ENCODE results near the gene GM2A. TPM values are rescaled to one million over a fixed set of nuclear protein-coding genes. Genes with fewer than 3 reads are reported as not detected.

The GM2A gene
- total and polyA plus RNA-seq, 2 of the 8 experiments (the other 6 are each of a cell fraction or from before 2014, with no cell fraction given), result 18.5 to 32.2 TPM

DNA sequence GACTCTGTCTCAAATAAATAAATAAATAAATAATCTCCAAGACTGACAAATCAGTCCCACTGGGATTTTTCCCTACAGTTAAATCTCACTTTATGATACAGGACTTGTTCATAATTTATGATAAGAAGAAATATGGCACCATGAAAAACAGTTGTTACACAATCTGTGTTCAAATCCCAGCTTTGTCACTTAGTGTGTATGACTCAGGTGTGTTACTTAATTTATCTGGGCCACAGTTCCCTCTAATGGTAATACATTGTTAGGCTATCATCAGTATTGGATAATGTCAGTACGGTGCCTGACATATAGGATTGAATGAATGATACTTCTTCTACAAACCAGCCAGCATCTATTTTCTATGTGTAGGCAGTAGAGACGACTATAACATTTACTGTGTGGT, 27.5 kb downstream of the GM2A start:
- Histone ChIP-seq H3K23ac (ENCODE audit: insufficient read length) (no peak overlapping the region), H3K27me3 (replicated peaks in 1 of 4; ENCODE audit: control insufficient read depth in 3 of 4, extremely low read depth in 1 of 4, insufficient read depth in 3 of 4, low read length in 3 of 4) (no peaks in the 10 kb centered on the region), H2BK20ac (ENCODE audit: low read length) (no peak overlapping the region), H3K18ac (ENCODE audit: extremely low read depth, low read length) (no peak overlapping the region), H2AFZ (ENCODE audit: low read length) (no peak overlapping the region), H2BK120ac (replicated peaks; ENCODE audit: low read depth, low read length) (no peak overlapping the region), H4K8ac (ENCODE audit: extremely low read depth, insufficient read depth, low read length) (no peak overlapping the region), H3K4me3 (ENCODE audit: extremely low read depth in 1 of 4, insufficient read depth in 2 of 4, low read depth in 3 of 4, low read length in 4 of 4) (no peak overlapping the region), H4K5ac (ENCODE audit: insufficient read length, low read depth, low read length) (no peak overlapping the region), H4K91ac (replicated peaks; ENCODE audit: insufficient read length, low read length) (no peak overlapping the region), H3K79me2 (ENCODE audit: control insufficient read depth in 1 of 2, insufficient read depth in 2 of 2, low read length in 2 of 2) (no peaks in the 10 kb centered on the region), H2BK5ac (ENCODE audit: low read depth, low read length) (no peak overlapping the region), H3K23me2 (ENCODE audit: low read depth, low read length) (no peaks in the 10 kb centered on the region), H3K14ac (ENCODE audit: insufficient read length) (no peak overlapping the region), H3K36me3 (ENCODE audit: control insufficient read depth in 2 of 4, insufficient read depth in 4 of 4, low read length in 3 of 4) (no peaks in the 10 kb centered on the region), H3K4me1 (replicated peaks in 1 of 4; ENCODE audit: control insufficient read depth in 3 of 4, insufficient read depth in 4 of 4, low read length in 3 of 4) (no peaks in the 10 kb centered on the region), H2BK12ac (ENCODE audit: low read depth, low read length) (no peak overlapping the region), H4K20me1 (replicated peaks in 1 of 2; ENCODE audit: control insufficient read depth in 1 of 2, insufficient read depth in 2 of 2, low read length in 2 of 2) (no peaks in the 10 kb centered on the region), H3K4ac (replicated peaks; ENCODE audit: insufficient read length, low read depth, low read length) (no peak overlapping the region), H3K9me3 (ENCODE audit: insufficient read depth in 2 of 2, low read depth in 1 of 2, low read length in 1 of 2) (no peaks in the 10 kb centered on the region), H3K79me1 (ENCODE audit: low read depth, low read length) (no peaks in the 10 kb centered on the region), H2BK15ac (ENCODE audit: low read length) (no peak overlapping the region), H3K56ac (replicated peaks; ENCODE audit: insufficient read length, low read depth, low read length) (no peak overlapping the region), H3K9ac (replicated peaks in 1 of 4; ENCODE audit: extremely low read depth in 1 of 4, low read depth in 3 of 4, low read length in 3 of 4) (no peak overlapping the region), H2AK5ac (ENCODE audit: low read depth, low read length) (no peak overlapping the region), H3K27ac (ENCODE audit: low read depth, low read length) (no peak overlapping the region), H3K4me2 (ENCODE audit: insufficient read depth in 1 of 2, low read depth in 2 of 2, low read length in 2 of 2) (no peak overlapping the region)
- FAIRE-seq (no peak), DNase-seq (ENCODE audit: low read depth in 1 of 2, low spot score in 2 of 2) (no peak)
- POLR2A ChIA-PET (ENCODE audit: partially characterized antibody), result no interaction called here
- CTCF ChIA-PET (ENCODE audit: partially characterized antibody), result interaction anchor here (0.7 to 4.5 kb wide), 9 partner anchors 12 to 243 kb away, joined by 3 to 45 read pairs (median 4); no protein-coding TSS in a partner anchor
- TF ChIP-seq SIN3A (conservative IDR thresholded peaks at IDR 0.05 in 1 of 2, IDR thresholded peaks at IDR 0.05 in 1 of 2; ENCODE audit: low read depth in 1 of 2, low read length in 2 of 2), result no peak
- TF ChIP-seq EP300 (IDR thresholded peaks at IDR 0.05; ENCODE audit: borderline replicate concordance in 1 of 2, low read depth in 2 of 2, low read length in 2 of 2), result no peak
- TF ChIP-seq, protein P1, sequence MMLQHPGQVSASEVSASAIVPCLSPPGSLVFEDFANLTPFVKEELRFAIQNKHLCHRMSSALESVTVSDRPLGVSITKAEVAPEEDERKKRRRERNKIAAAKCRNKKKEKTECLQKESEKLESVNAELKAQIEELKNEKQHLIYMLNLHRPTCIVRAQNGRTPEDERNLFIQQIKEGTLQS (IDR thresholded peaks at IDR 0.05; ENCODE audit: insufficient read depth, low read depth, low read length), result no peak
- WGBS, 2 experiments (ENCODE audit: extremely low coverage in 1 of 2, insufficient coverage in 1 of 2, insufficient read length in 1 of 2, insufficient replicate concordance in 2 of 2, low coverage in 1 of 2, low lambda C conversion rate in 2 of 2, missing lambda C conversion rate in 1 of 2), result 93% methylated on average over 2 of the region's 2 CpGs; no CpG with 5 or more reads in 1 of the 2 experiments
